Endothelial cell of umbilical vein (primary cell): ENCODE measurements around the gene CYTH1.

Source experiments
- EZH2 ChIP-seq: IDR thresholded peaks from 2 replicates; pipeline ENCODE4 v1.6.1; 2012; ENCODE audit warnings: borderline replicate concordance, low read depth, mild to moderate bottlenecking, moderate library complexity, low read length, inconsistent platforms; ENCODE audit not compliant: severe bottlenecking
- FOS ChIP-seq: IDR thresholded peaks from 2 replicates; pipeline ENCODE4 v1.6.1; 2011; ENCODE audit warnings: mild to moderate bottlenecking, low read length, moderate library complexity, borderline replicate concordance; ENCODE audit not compliant: insufficient read depth
- JUN ChIP-seq: IDR thresholded peaks from 2 replicates; pipeline ENCODE4 v1.6.1; 2011; ENCODE audit warnings: borderline replicate concordance, low read depth; ENCODE audit not compliant: insufficient read length, insufficient read depth
- MYC ChIP-seq: IDR thresholded peaks from one replicate; pipeline ENCODE4 v1.6.1; 2011; ENCODE audit warnings: mild to moderate bottlenecking, low read depth, low read length
- POLR2A ChIP-seq: IDR thresholded peaks from 2 replicates; pipeline ENCODE4 v1.6.1; 2012; ENCODE audit warnings: low read depth, mild to moderate bottlenecking, control low read depth, low read length
- POLR2AphosphoS5 ChIP-seq: IDR thresholded peaks from 2 replicates; pipeline ENCODE4 v1.6.1; 2012; ENCODE audit warnings: low read depth, mild to moderate bottlenecking, control low read depth, low read length, moderate library complexity; ENCODE audit not compliant: insufficient read depth
- TF ChIP-seq, protein P1 (sequence below), 2 donors: IDR thresholded peaks; 1 replicate in 1 of 2; 2 replicates in 1 of 2; pipeline ENCODE4 v1.5.1; 2011; ENCODE audit warnings: low read length in 2 of 2, mild to moderate bottlenecking in 2 of 2, moderate library complexity in 2 of 2, control low read depth in 1 of 2, inconsistent platforms in 1 of 2, low read depth in 1 of 2; ENCODE audit not compliant: insufficient read depth in 1 of 2; ENCODE audit errors: extremely low read depth in 1 of 2
- TF ChIP-seq, protein P2 (sequence below): IDR thresholded peaks from 2 replicates; pipeline ENCODE4 v1.6.1; 2011; ENCODE audit not compliant: insufficient read depth, insufficient read length

DNA sequence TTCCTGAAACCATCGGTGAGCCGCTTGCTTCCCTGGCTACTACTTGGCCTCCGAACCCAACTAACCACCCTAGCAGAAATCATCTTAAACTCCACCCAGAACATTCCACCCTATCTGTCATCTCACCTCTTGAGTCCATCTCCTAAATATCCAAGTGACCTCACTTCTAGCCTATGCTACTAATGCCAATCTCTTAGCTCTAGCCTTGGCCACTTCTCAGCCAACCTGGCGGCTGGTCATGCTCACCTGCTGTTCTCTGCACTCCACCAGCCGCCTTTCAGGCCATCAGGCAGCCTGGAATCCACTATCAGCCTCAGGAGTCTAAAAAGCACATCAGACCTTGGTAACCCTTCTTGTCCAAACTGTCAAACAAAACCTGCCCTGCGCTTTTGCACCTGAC, 11.9 kb upstream of the CYTH1 start:
- TF ChIP-seq POLR2A = no peak
- TF ChIP-seq, protein P1, sequence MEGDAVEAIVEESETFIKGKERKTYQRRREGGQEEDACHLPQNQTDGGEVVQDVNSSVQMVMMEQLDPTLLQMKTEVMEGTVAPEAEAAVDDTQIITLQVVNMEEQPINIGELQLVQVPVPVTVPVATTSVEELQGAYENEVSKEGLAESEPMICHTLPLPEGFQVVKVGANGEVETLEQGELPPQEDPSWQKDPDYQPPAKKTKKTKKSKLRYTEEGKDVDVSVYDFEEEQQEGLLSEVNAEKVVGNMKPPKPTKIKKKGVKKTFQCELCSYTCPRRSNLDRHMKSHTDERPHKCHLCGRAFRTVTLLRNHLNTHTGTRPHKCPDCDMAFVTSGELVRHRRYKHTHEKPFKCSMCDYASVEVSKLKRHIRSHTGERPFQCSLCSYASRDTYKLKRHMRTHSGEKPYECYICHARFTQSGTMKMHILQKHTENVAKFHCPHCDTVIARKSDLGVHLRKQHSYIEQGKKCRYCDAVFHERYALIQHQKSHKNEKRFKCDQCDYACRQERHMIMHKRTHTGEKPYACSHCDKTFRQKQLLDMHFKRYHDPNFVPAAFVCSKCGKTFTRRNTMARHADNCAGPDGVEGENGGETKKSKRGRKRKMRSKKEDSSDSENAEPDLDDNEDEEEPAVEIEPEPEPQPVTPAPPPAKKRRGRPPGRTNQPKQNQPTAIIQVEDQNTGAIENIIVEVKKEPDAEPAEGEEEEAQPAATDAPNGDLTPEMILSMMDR (IDR thresholded peaks at IDR 0.05; ENCODE audit: extremely low read depth in 1 of 2, insufficient read depth in 1 of 2, low read depth in 1 of 2, low read length in 2 of 2) = no peak
- no peak for TF ChIP-seq EZH2
- TF ChIP-seq POLR2AphosphoS5 = no peak
- TF ChIP-seq MYC = no peak
- TF ChIP-seq, protein P2, sequence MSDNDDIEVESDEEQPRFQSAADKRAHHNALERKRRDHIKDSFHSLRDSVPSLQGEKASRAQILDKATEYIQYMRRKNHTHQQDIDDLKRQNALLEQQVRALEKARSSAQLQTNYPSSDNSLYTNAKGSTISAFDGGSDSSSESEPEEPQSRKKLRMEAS = no peak
- no peak for TF ChIP-seq FOS
- TF ChIP-seq JUN = no peak
